ENCODE measurements around the gene NFIL3.

Gene NFIL3

GRCh38 chr9:91403665-91404543 lies 19.7 kb downstream of the NFIL3 start:
- Histone ChIP-seq H3K36me3 (peaks cover 14 to 25% (median 23%) of the 10 kb centered on the region in 3 donors), H3K4me1 (no peaks in the 10 kb centered on the region), H3K4me3 (no peak overlapping the region), H3K27me3 (no peaks in the 10 kb centered on the region), H3K9me3 (no peaks in the 10 kb centered on the region), H3K27ac (no peak overlapping the region)
- intact Hi-C loops (cut with DNase I; ENCODE audit: low total_unique reads) = no loop called here
- TF ChIP-seq CTCF (IDR thresholded peaks at IDR 0.05) = no peak
- DNase-seq = no peak

- Histone ChIP-seq H3K4me1 (no peaks in the 10 kb centered on the region), H3K27ac (no peak overlapping the region), H3K27me3 (no peaks in the 10 kb centered on the region), H3K36me3 (no peaks in the 10 kb centered on the region), H3K4me3 (no peak overlapping the region), H3K9me3 (no peaks in the 10 kb centered on the region)
- TF ChIP-seq CTCF (IDR thresholded peaks at IDR 0.05) = no peak
- no peak for DNase-seq
- intact Hi-C loops (cut with DNase I; ENCODE audit: low total_unique reads) = no loop called here
Observed at GRCh38 chr9:91398926-91399325, 24.7 kb downstream of the NFIL3 start.

DNA sequence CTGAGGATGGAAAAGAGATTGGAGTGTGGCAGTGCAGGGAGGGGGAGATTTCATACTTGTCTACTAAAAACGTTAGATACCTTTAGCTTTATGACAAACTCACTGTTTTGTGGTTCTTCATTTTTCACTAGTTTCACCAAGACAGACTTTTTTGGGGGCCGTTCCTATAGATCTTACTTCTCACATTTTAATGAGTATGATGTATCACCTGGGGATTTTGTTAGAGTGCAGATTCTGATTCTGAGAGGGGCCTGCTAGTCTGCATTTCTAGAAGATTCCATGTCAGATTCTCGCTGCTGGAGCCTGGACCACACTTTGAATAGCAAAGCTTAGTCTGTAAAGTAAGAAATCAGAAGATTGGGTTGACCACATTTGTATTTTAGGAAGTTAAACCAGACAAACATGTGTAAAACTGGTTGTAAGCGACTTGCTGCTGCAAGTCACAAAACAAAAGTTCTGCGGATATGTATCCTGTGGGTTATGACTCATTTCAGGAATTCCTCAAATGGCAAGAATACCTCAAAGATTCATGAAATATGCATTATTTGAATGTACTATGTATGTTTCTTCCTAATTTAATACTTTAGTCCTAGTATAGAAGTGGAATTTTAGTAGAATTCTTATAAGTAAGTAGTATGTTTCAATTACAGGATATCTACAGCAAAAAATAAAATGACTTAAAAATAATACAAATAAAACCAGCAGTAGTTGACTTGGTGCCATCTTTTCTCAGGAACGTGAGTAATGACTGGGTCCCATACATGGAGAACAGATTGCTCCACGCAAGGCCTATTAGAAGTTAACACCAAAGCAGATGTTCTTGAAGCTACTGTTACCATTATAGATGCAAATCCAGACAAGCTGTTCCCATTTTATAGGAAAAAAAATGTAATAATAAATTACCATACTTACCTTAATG lies 27.8 kb downstream of the NFIL3 start:
- Histone ChIP-seq H3K27me3 (no peaks in the 10 kb centered on the region), H3K36me3 (no peaks in the 10 kb centered on the region), H3K9me3 (no peaks in the 10 kb centered on the region), H3K4me3 (no peak overlapping the region), H3K4me1 (no peaks in the 10 kb centered on the region), H3K27ac (no peak overlapping the region)
- intact Hi-C loops (cut with DNase I; ENCODE audit: low total_unique reads) = no loop called here
- TF ChIP-seq CTCF (IDR thresholded peaks at IDR 0.05) = no peak
- DNase-seq = no peak

- no peaks in the 10 kb centered on the region for H3K27me3 ChIP-seq
- no peak for TF ChIP-seq CTCF (IDR thresholded peaks at IDR 0.05)
- H3K27ac ChIP-seq = no peak overlapping the region
- no peaks in the 10 kb centered on the region for H3K36me3 ChIP-seq
- H3K4me3 ChIP-seq = no peak overlapping the region
- no peaks in the 10 kb centered on the region for H3K4me1 ChIP-seq
- no peaks in the 10 kb centered on the region for H3K9me3 ChIP-seq
- intact Hi-C loops (cut with DNase I; ENCODE audit: low total_unique reads) = no loop called here
- no peak for DNase-seq
Observed at GRCh38 chr9:91395106-91395552, 28.5 kb downstream of the NFIL3 start.

- Histone ChIP-seq H3K36me3 (no peaks in the 10 kb centered on the region), H3K27ac (no peak overlapping the region), H3K4me3 (no peak overlapping the region), H3K4me1 (no peaks in the 10 kb centered on the region), H3K9me3 (no peaks in the 10 kb centered on the region), H3K27me3 (no peaks in the 10 kb centered on the region)
- no peak for TF ChIP-seq CTCF (IDR thresholded peaks at IDR 0.05)
- DNase-seq = no peak
- intact Hi-C loops (cut with DNase I; ENCODE audit: low total_unique reads) = no loop called here
Observed at GRCh38 chr9:91393826-91394225, 29.8 kb downstream of the NFIL3 start.

All from tibial artery (tissue), 4 donors.